Mesendoderm (in vitro differentiated cells): ENCODE measurements around the gene TUBB2B.

ENCODE experiments used
- DNase-seq: peaks from one replicate; pipeline ENCODE4 v3.0.0; 2013
- H2AK5ac ChIP-seq: 2 replicates; pipeline ENCODE4 v1.6.1; 2013; ENCODE audit warnings: low read length, inconsistent platforms
- H2BK120ac ChIP-seq: 2 replicates; pipeline ENCODE4 v1.6.1; 2013; ENCODE audit warnings: low read depth, mild to moderate bottlenecking, low read length, moderate library complexity, mixed read lengths
- H2BK15ac ChIP-seq: replicated peaks from 2 replicates; pipeline ENCODE4 v1.6.1; 2013; ENCODE audit warnings: low read depth, mild to moderate bottlenecking, moderate library complexity
- H2BK5ac ChIP-seq: 2 replicates; pipeline ENCODE4 v1.6.1; 2013; ENCODE audit warnings: low read length, inconsistent platforms
- H3K18ac ChIP-seq: 2 replicates; pipeline ENCODE4 v1.6.1; 2013; ENCODE audit warnings: mild to moderate bottlenecking, low read length, mixed read lengths
- H3K23ac ChIP-seq: one replicate; pipeline ENCODE4 v1.6.1; 2013; ENCODE audit warnings: low read length
- H3K27ac ChIP-seq: 2 replicates; pipeline ENCODE4 v1.5.1; 2013; ENCODE audit warnings: low read depth, mild to moderate bottlenecking, inconsistent platforms, low read length, moderate library complexity
- H3K27me3 ChIP-seq: 2 replicates; pipeline ENCODE4 v1.6.1; 2013; ENCODE audit warnings: low read length, control low read depth, mild to moderate bottlenecking, inconsistent platforms; ENCODE audit not compliant: insufficient read depth, poor library complexity
- H3K36me3 ChIP-seq: 2 replicates; pipeline ENCODE4 v1.6.1; 2013; ENCODE audit warnings: low read length, inconsistent platforms; ENCODE audit not compliant: control insufficient read depth, insufficient read depth
- H3K4ac ChIP-seq: one replicate; pipeline ENCODE4 v1.6.1; 2013; ENCODE audit warnings: low read depth, mild to moderate bottlenecking, low read length, moderate library complexity
- H3K4me1 ChIP-seq: 2 replicates; pipeline ENCODE4 v1.6.1; 2013; ENCODE audit warnings: low read depth, low read length, inconsistent platforms; ENCODE audit not compliant: control insufficient read depth
- H3K4me2 ChIP-seq: 2 replicates; pipeline ENCODE4 v1.6.1; 2013; ENCODE audit warnings: low read length
- H3K4me3 ChIP-seq: 2 replicates; pipeline ENCODE4 v1.5.1; 2013; ENCODE audit warnings: mild to moderate bottlenecking, low read length
- H3K56ac ChIP-seq: one replicate; pipeline ENCODE4 v1.6.1; 2013; ENCODE audit warnings: low read length
- H3K79me1 ChIP-seq: 2 replicates; pipeline ENCODE4 v1.6.1; 2013; ENCODE audit warnings: low read length, inconsistent platforms
- H3K79me2 ChIP-seq: 2 replicates; pipeline ENCODE4 v1.6.1; 2013; ENCODE audit warnings: mild to moderate bottlenecking, low read length; ENCODE audit not compliant: control insufficient read depth, insufficient read depth
- H3K9ac ChIP-seq: 2 replicates; pipeline ENCODE4 v1.6.1; 2013; ENCODE audit warnings: low read length, inconsistent platforms
- H4K5ac ChIP-seq: one replicate; pipeline ENCODE4 v1.6.1; 2013; ENCODE audit warnings: low read length
- H4K8ac ChIP-seq: one replicate; pipeline ENCODE4 v1.6.1; 2013; ENCODE audit warnings: low read depth, mild to moderate bottlenecking, control low read depth, low read length, moderate library complexity
- WGBS: extraction: QIAGEN DNeasy Blood & Tissue Kit; methylation state at CpG from one replicate; pipeline ENCODE4 v1.1.7; 2013; ENCODE audit warnings: low lambda C conversion rate, missing lambda C conversion rate; ENCODE audit not compliant: insufficient coverage; ENCODE audit errors: extremely low coverage; 5-methylcytosine and 5-hydroxymethylcytosine counted together

The TUBB2B gene

DNA sequence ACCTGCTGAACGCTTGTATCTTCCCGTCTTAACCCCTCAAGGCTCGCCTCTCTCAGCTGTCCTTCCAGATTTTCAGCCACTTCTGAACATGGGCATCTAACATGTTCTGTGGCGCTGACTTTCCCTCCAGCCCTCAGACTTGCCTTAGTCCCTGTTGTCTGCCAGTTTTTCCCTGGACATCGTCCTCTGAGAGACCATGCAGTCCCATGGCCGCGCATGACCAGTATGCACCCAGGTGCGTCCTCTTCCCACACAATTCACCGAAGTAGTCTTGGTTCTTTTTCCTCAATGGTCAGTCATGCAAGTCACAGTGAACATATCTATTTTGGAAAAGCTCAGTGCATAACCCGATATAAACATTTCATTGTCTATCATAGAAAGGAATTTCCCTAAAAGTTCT lies 9.2 kb downstream of the TUBB2B start:
- H3K27me3 ChIP-seq: no peaks in the 10 kb centered on the region
- no peak overlapping the region for H4K8ac ChIP-seq
- no peaks in the 10 kb centered on the region for H3K4me1 ChIP-seq
- no peak overlapping the region for H3K27ac ChIP-seq
- H3K56ac ChIP-seq: no peak overlapping the region
- DNase-seq: no peak
- no peaks in the 10 kb centered on the region for H3K79me1 ChIP-seq
- H3K4me3 ChIP-seq: no peak overlapping the region
- H2BK5ac ChIP-seq: no peak overlapping the region
- no peak overlapping the region for H3K4ac ChIP-seq
- peak overlapping the region; percentile 24 for H3K23ac ChIP-seq
- no peak overlapping the region for H4K5ac ChIP-seq
- H2BK120ac ChIP-seq: no peak overlapping the region
- no peak overlapping the region for H2AK5ac ChIP-seq
- no peak overlapping the region for H3K18ac ChIP-seq
- no peak overlapping the region for H3K4me2 ChIP-seq
- no peak overlapping the region for H2BK15ac ChIP-seq
- H3K36me3 ChIP-seq: no peaks in the 10 kb centered on the region
- no peak overlapping the region for H3K9ac ChIP-seq
- H3K79me2 ChIP-seq: no peaks in the 10 kb centered on the region
- WGBS: no CpG with 5 or more reads among the region's 10 CpGs

DNA sequence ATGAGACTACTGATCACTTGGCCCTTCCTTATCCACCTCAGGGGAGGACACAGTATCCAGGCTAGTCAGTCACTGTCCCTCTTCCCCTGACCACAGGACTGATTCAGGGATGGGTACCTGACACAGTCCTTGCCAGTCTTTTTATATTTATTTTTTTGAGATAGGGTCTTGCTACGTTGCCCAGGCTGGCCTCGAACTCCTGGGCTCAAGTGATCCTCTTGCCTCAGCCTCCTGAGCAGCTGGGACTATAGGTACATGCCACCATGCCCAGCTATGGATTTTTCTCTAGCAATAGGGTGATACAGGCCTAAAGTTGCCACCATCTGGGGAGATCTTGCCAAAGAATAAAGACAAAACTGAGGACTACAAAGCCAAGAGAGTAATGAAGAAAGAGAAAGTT lies 10.2 kb downstream of the TUBB2B start:
- no peak overlapping the region for H3K4me3 ChIP-seq
- no peaks in the 10 kb centered on the region for H3K4me1 ChIP-seq
- H3K9ac ChIP-seq: no peak overlapping the region
- H3K4me2 ChIP-seq: no peak overlapping the region
- no peak overlapping the region for H2BK5ac ChIP-seq
- DNase-seq: no peak
- H3K79me2 ChIP-seq: no peaks in the 10 kb centered on the region
- no peaks in the 10 kb centered on the region for H3K36me3 ChIP-seq
- no peak overlapping the region for H4K5ac ChIP-seq
- H2BK120ac ChIP-seq: no peak overlapping the region
- no peak overlapping the region for H3K18ac ChIP-seq
- H3K23ac ChIP-seq: no peak overlapping the region
- no peak overlapping the region for H3K27ac ChIP-seq
- H3K4ac ChIP-seq: no peak overlapping the region
- H3K79me1 ChIP-seq: no peaks in the 10 kb centered on the region
- no peak overlapping the region for H3K56ac ChIP-seq
- H2AK5ac ChIP-seq: no peak overlapping the region
- no peaks in the 10 kb centered on the region for H3K27me3 ChIP-seq
- no CpG with 5 or more reads among the region's 2 CpGs for WGBS
- no peak overlapping the region for H4K8ac ChIP-seq
- no peak overlapping the region for H2BK15ac ChIP-seq

GRCh38 chr6:3214898-3215297 lies 12.6 kb downstream of the TUBB2B start:
- Histone ChIP-seq H3K27ac (no peak overlapping the region), H3K4me3 (no peak overlapping the region), H3K79me1 (no peaks in the 10 kb centered on the region), H3K18ac (no peak overlapping the region), H4K5ac (no peak overlapping the region), H3K9ac (no peak overlapping the region), H3K4ac (no peak overlapping the region), H3K23ac (no peak overlapping the region), H2BK120ac (no peak overlapping the region), H3K27me3 (no peaks in the 10 kb centered on the region), H3K36me3 (no peaks in the 10 kb centered on the region), H2BK5ac (no peak overlapping the region), H3K4me1 (peaks cover 1% of the 10 kb centered on the region), H4K8ac (no peak overlapping the region), H2AK5ac (no peak overlapping the region), H3K4me2 (no peak overlapping the region), H2BK15ac (no peak overlapping the region), H3K56ac (no peak overlapping the region), H3K79me2 (no peaks in the 10 kb centered on the region)
- no peak for DNase-seq
- no CpG with 5 or more reads among the region's 3 CpGs for WGBS

GRCh38 chr6:3213334-3213695 lies 14.1 kb downstream of the TUBB2B start:
- Histone ChIP-seq H3K79me2 (no peaks in the 10 kb centered on the region), H3K56ac (no peak overlapping the region), H3K4me1 (peaks cover 9% of the 10 kb centered on the region), H4K5ac (no peak overlapping the region), H3K4me3 (no peak overlapping the region), H3K23ac (no peak overlapping the region), H3K79me1 (no peaks in the 10 kb centered on the region), H2BK15ac (no peak overlapping the region), H3K36me3 (no peaks in the 10 kb centered on the region), H2AK5ac (no peak overlapping the region), H3K4ac (no peak overlapping the region), H3K27me3 (no peaks in the 10 kb centered on the region), H4K8ac (no peak overlapping the region), H3K18ac (no peak overlapping the region), H3K9ac (no peak overlapping the region), H2BK5ac (no peak overlapping the region), H2BK120ac (no peak overlapping the region), H3K27ac (no peak overlapping the region), H3K4me2 (no peak overlapping the region)
- no CpG with 5 or more reads among the region's 2 CpGs for WGBS
- no peak for DNase-seq

GRCh38 chr6:3212261-3212660 lies 15.2 kb downstream of the TUBB2B start:
- H3K27me3 ChIP-seq: no peaks in the 10 kb centered on the region
- H2BK120ac ChIP-seq: no peak overlapping the region
- no peak overlapping the region for H3K4ac ChIP-seq
- H2AK5ac ChIP-seq: no peak overlapping the region
- H3K18ac ChIP-seq: no peak overlapping the region
- H3K4me1 ChIP-seq: peaks cover 13% of the 10 kb centered on the region
- DNase-seq: no peak
- H4K8ac ChIP-seq: no peak overlapping the region
- no peak overlapping the region for H4K5ac ChIP-seq
- no peaks in the 10 kb centered on the region for H3K36me3 ChIP-seq
- H3K4me3 ChIP-seq: no peak overlapping the region
- H3K27ac ChIP-seq: no peak overlapping the region
- H3K79me2 ChIP-seq: no peaks in the 10 kb centered on the region
- no peak overlapping the region for H2BK5ac ChIP-seq
- H3K79me1 ChIP-seq: no peaks in the 10 kb centered on the region
- H3K23ac ChIP-seq: no peak overlapping the region
- H3K4me2 ChIP-seq: no peak overlapping the region
- H2BK15ac ChIP-seq: no peak overlapping the region
- no peak overlapping the region for H3K9ac ChIP-seq
- no peak overlapping the region for H3K56ac ChIP-seq
- WGBS: no CpG with 5 or more reads among the region's 6 CpGs

GRCh38 chr6:3211681-3212080 lies 15.8 kb downstream of the TUBB2B start:
- H2BK5ac ChIP-seq: no peak overlapping the region
- H3K4ac ChIP-seq: no peak overlapping the region
- H3K23ac ChIP-seq: no peak overlapping the region
- peak; percentile 67 for DNase-seq
- H2BK15ac ChIP-seq: no peak overlapping the region
- no peaks in the 10 kb centered on the region for H3K79me1 ChIP-seq
- H2BK120ac ChIP-seq: no peak overlapping the region
- H4K5ac ChIP-seq: no peak overlapping the region
- no peaks in the 10 kb centered on the region for H3K36me3 ChIP-seq
- H3K18ac ChIP-seq: no peak overlapping the region
- H3K27me3 ChIP-seq: no peaks in the 10 kb centered on the region
- no peak overlapping the region for H3K4me2 ChIP-seq
- H4K8ac ChIP-seq: no peak overlapping the region
- WGBS: no CpG with 5 or more reads among the region's 5 CpGs
- H3K56ac ChIP-seq: no peak overlapping the region
- H3K4me1 ChIP-seq: peaks cover 13% of the 10 kb centered on the region
- no peak overlapping the region for H3K9ac ChIP-seq
- no peak overlapping the region for H3K4me3 ChIP-seq
- no peak overlapping the region for H2AK5ac ChIP-seq
- H3K27ac ChIP-seq: no peak overlapping the region
- no peaks in the 10 kb centered on the region for H3K79me2 ChIP-seq
